B cell (primary cell): Measurements from ENCODE around the gene PGF. TPM values are rescaled to one million over a fixed set of nuclear protein-coding genes. Genes with fewer than 3 reads are reported as not detected.

Source experiments
- ATAC-seq: fragments of 200-7000 bp; cut with Tn5 transposase; one replicate; pipeline ENCODE4 v1.10.0; 2021; ENCODE audit warnings: low read depth, mild to moderate bottlenecking, moderate number of reproducible peaks, moderate library complexity
- CTCF ChIA-PET: fragments of 350-600 bp; sonication (Branson Sonifier 250); formaldehyde crosslinking; loops from one replicate; lab custom pipeline; 2021; ENCODE audit warnings: antibody characterized with exemption, inconsistent platforms; lab: Charles Lee
- POLR2A ChIA-PET: fragments of 350-600 bp; sonication (Branson Sonifier 250); formaldehyde crosslinking; loops from one replicate; lab custom pipeline; 2021; ENCODE audit warnings: antibody characterized with exemption; lab: Charles Lee
- DNase-seq: peaks from one replicate; pipeline ENCODE4 v3.0.0; 2013
- H2AFZ ChIP-seq: 2 replicates; pipeline ENCODE4 v1.6.1; 2012; ENCODE audit warnings: mild to moderate bottlenecking, low read depth, low read length; ENCODE audit not compliant: insufficient read depth, poor library complexity, severe bottlenecking
- H3K27ac ChIP-seq, 2 donors: 1 replicate in 1 of 2; 2 replicates in 1 of 2; pipeline ENCODE4 v1.5.1; 2012 to 2013; ENCODE audit warnings: low read length in 2 of 2, mild to moderate bottlenecking in 2 of 2, moderate library complexity in 1 of 2
- H3K27me3 ChIP-seq, 4 experiments: fragments of 200-600 bp in 1 of 4; sonication (generic) in 1 of 4; replicated peaks in 1 of 4; 1 replicate in 2 of 4; 2 replicates in 2 of 4; pipeline versions ENCODE4 v1.6.1 to v1.7.0; 2013 to 2016; ENCODE audit warnings: low read length in 3 of 4, mild to moderate bottlenecking in 2 of 4, mixed read lengths in 1 of 4, moderate library complexity in 1 of 4; ENCODE audit not compliant: insufficient read depth in 4 of 4, control insufficient read depth in 3 of 4; ENCODE audit errors: control extremely low read depth in 1 of 4
- H3K36me3 ChIP-seq, 2 experiments: replicated peaks in 1 of 2; 1 replicate in 1 of 2; 2 replicates in 1 of 2; pipeline versions ENCODE4 v1.6.1 to v1.7.1; 2013; ENCODE audit warnings: low read length in 1 of 2; ENCODE audit not compliant: insufficient read depth in 2 of 2, control insufficient read depth in 1 of 2; ENCODE audit errors: control extremely low read depth in 1 of 2, extremely low read depth in 1 of 2
- H3K4me1 ChIP-seq, 2 donors: fragments of 200-600 bp in 1 of 2; sonication (generic) in 1 of 2; 1 replicate in 1 of 2; 2 replicates in 1 of 2; pipeline versions ENCODE4 v1.5.1 to v1.6.1; 2013 to 2017; ENCODE audit warnings: low read length in 2 of 2; ENCODE audit not compliant: control insufficient read depth in 2 of 2, insufficient read depth in 2 of 2
- H3K4me2 ChIP-seq: replicated peaks from 2 replicates; pipeline ENCODE3; 2012; ENCODE audit warnings: mild to moderate bottlenecking, low read depth, low read length; ENCODE audit not compliant: poor library complexity, severe bottlenecking
- H3K4me3 ChIP-seq, 5 experiments: fragments of 200-600 bp in 1 of 5; sonication (generic) in 1 of 5; 1 replicate in 3 of 5; 2 replicates in 2 of 5; pipeline versions ENCODE4 v1.5.1 to v1.7.0; 2011 to 2016; ENCODE audit warnings: low read length in 4 of 5, mild to moderate bottlenecking in 4 of 5, low read depth in 2 of 5, control low read depth in 1 of 5, moderate library complexity in 1 of 5; ENCODE audit not compliant: insufficient read depth in 1 of 5; ENCODE audit errors: control extremely low read depth in 1 of 5, extremely low read depth in 1 of 5
- H3K79me2 ChIP-seq: fragments of 200-600 bp; sonication (generic); one replicate; pipeline ENCODE4 v1.6.0; 2016; ENCODE audit warnings: low read length; ENCODE audit not compliant: control insufficient read depth, insufficient read depth
- H3K9ac ChIP-seq: fragments of 200-600 bp; sonication (generic); 2 replicates; pipeline ENCODE4 v1.6.1; 2017; ENCODE audit warnings: mild to moderate bottlenecking, low read length, moderate library complexity
- H3K9me3 ChIP-seq, 3 donors: one replicate each; pipeline versions ENCODE4 v1.6.1 to v1.7.1; 2013; ENCODE audit warnings: low read length in 2 of 3; ENCODE audit not compliant: control insufficient read depth in 2 of 3, insufficient read depth in 1 of 3; ENCODE audit errors: control extremely low read depth in 1 of 3
- H4K20me1 ChIP-seq: 2 replicates; pipeline ENCODE4 v1.6.0; 2012; ENCODE audit warnings: mild to moderate bottlenecking, low read length; ENCODE audit not compliant: insufficient read depth, control insufficient read depth, poor library complexity, severe bottlenecking
- H3K27ac Mint-ChIP-seq: one replicate; pipeline ENCODE4 v1.8.0; 2021; ENCODE audit warnings: mixed read lengths
- H3K27me3 Mint-ChIP-seq: one replicate; pipeline ENCODE4 v1.8.0; 2021; ENCODE audit warnings: mixed read lengths
- H3K4me1 Mint-ChIP-seq: one replicate; pipeline ENCODE4 v1.8.0; 2021; ENCODE audit warnings: mixed read lengths
- H3K4me3 Mint-ChIP-seq: one replicate; pipeline ENCODE4 v1.8.0; 2021; ENCODE audit warnings: mixed read lengths
- H3K9me3 Mint-ChIP-seq: one replicate; pipeline ENCODE4 v1.8.0; 2022; ENCODE audit warnings: mixed read lengths; ENCODE audit not compliant: insufficient read depth
- EZH2 ChIP-seq: IDR thresholded peaks from 2 replicates; pipeline ENCODE4 v1.6.1; 2012; ENCODE audit warnings: borderline replicate concordance, low read depth, mild to moderate bottlenecking, moderate library complexity, low read length; ENCODE audit not compliant: insufficient read depth, poor library complexity, severe bottlenecking
- WGBS: methylation state at CpG from one replicate; pipeline ENCODE4 v1.1.5; 2013; ENCODE audit warnings: missing lambda C conversion rate; ENCODE audit not compliant: insufficient coverage; 5-methylcytosine and 5-hydroxymethylcytosine counted together
- intact Hi-C: fragments of 100-400 bp; cut with micrococcal nuclease; formaldehyde crosslinking; loops from one replicate; pipeline ENCODE4 v1.10.0; 2022
- polyA plus RNA-seq: library from polyadenylated mRNA; depleted of rRNA; stranded (reverse); fragments of >200 nt; gene quantifications from 2 replicates; pipeline ENCODE4 v1.2.3, GENCODE V29; 2012
- total RNA-seq, 2 donors: library from RNA; stranded (reverse); fragments of 120-200 nt in 1 of 2; gene quantifications; 1 replicate in 1 of 2; 2 replicates in 1 of 2; pipeline versions ENCODE4 v1.2.3 to v1.2.4, GENCODE V29; 2013 to 2022
- TF ChIP-seq, protein P1 (sequence below): fragments of 200-600 bp; IDR thresholded peaks from one replicate; pipeline ENCODE4 v1.8.0; 2022; ENCODE audit warnings: antibody characterized with exemption, mild to moderate bottlenecking

The PGF gene
- total and polyA plus RNA-seq, 2 donors (not counting 1 experiment from before 2014, with no cell fraction given), result 0.07 to 0.47 TPM

GRCh38 chr14:74948228-74949175, 6.9 kb downstream of the PGF start:
- Histone ChIP-seq H4K20me1 (no peaks in the 10 kb centered on the region), H3K27me3 (peaks cover 0 to 9% (median 0%) of the 10 kb centered on the region in 4 experiments), H2AFZ (no peak overlapping the region), H3K27ac (no peak overlapping the region), H3K4me3 (no peak overlapping the region), H3K9me3 (no peaks in the 10 kb centered on the region), H3K4me1 (peaks cover 11 to 14% of the 10 kb centered on the region in 2 donors), H3K36me3 (no peaks in the 10 kb centered on the region), H3K9ac (no peak overlapping the region), H3K4me2 (no peak overlapping the region), H3K79me2 (no peaks in the 10 kb centered on the region)
- POLR2A ChIA-PET, result no interaction called here
- ATAC-seq (no peak), DNase-seq (no peak)
- CTCF ChIA-PET, result interaction anchor here (1.1 to 6.7 kb wide), 7 partner anchors 11 to 355 kb away, joined by 3 to 71 read pairs (median 7); no protein-coding TSS in a partner anchor
- H3K9me3 Mint-ChIP-seq, result no peaks in the 10 kb centered on the region
- H3K4me3 Mint-ChIP-seq, result no peak overlapping the region
- H3K27ac Mint-ChIP-seq, result no peak overlapping the region
- no peak for TF ChIP-seq EZH2
- TF ChIP-seq, protein P1, sequence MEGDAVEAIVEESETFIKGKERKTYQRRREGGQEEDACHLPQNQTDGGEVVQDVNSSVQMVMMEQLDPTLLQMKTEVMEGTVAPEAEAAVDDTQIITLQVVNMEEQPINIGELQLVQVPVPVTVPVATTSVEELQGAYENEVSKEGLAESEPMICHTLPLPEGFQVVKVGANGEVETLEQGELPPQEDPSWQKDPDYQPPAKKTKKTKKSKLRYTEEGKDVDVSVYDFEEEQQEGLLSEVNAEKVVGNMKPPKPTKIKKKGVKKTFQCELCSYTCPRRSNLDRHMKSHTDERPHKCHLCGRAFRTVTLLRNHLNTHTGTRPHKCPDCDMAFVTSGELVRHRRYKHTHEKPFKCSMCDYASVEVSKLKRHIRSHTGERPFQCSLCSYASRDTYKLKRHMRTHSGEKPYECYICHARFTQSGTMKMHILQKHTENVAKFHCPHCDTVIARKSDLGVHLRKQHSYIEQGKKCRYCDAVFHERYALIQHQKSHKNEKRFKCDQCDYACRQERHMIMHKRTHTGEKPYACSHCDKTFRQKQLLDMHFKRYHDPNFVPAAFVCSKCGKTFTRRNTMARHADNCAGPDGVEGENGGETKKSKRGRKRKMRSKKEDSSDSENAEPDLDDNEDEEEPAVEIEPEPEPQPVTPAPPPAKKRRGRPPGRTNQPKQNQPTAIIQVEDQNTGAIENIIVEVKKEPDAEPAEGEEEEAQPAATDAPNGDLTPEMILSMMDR, result no peak
- intact Hi-C loops, result loop anchor here (10.0 kb wide), 1 partner anchor 356 kb away; no protein-coding TSS in a partner anchor
- H3K27me3 Mint-ChIP-seq, result peaks cover 4% of the 10 kb centered on the region
- 95% methylated on average over 10 of the region's 23 CpGs for whole genome bisulfite sequencing
- H3K4me1 Mint-ChIP-seq, result peaks cover 12% of the 10 kb centered on the region
